Fibroblast of lung (primary cell): ENCODE results near the gene CHST10.

ENCODE experiments used
- EZH2 ChIP-seq: IDR thresholded peaks from 2 replicates; pipeline ENCODE4 v1.5.1; 2012; ENCODE audit warnings: low read length, control low read depth, mild to moderate bottlenecking; ENCODE audit errors: missing control alignments
- TF ChIP-seq, protein P1 (sequence below), 2 donors: IDR thresholded peaks in 1 of 2; conservative IDR thresholded peaks in 1 of 2; 1 replicate in 1 of 2; 2 replicates in 1 of 2; pipeline ENCODE4 v1.5.1; 2011 to 2012; ENCODE audit warnings: low read length in 2 of 2, control low read depth in 1 of 2, inconsistent platforms in 1 of 2, low read depth in 1 of 2, mild to moderate bottlenecking in 1 of 2

DNA sequence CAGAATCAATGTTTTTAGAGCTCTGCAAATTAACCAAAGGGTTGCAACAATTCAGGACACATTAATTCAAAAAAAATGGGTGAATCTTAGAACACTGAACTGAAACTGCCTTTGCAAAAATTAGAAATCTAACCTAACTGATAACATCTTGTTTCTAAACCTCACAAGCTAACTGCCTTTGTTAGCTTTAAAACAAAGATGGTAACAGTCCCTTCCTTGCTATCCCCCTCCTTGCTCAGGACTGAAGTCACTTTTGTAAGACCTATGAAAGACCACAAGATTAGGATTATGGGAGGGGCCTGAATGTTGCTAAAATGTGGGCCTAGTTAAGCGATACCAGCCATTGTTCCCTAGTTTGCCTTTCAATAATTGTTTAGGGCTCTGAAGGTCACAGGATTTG, 50.3 kb downstream of the CHST10 start:
- TF ChIP-seq, protein P1, sequence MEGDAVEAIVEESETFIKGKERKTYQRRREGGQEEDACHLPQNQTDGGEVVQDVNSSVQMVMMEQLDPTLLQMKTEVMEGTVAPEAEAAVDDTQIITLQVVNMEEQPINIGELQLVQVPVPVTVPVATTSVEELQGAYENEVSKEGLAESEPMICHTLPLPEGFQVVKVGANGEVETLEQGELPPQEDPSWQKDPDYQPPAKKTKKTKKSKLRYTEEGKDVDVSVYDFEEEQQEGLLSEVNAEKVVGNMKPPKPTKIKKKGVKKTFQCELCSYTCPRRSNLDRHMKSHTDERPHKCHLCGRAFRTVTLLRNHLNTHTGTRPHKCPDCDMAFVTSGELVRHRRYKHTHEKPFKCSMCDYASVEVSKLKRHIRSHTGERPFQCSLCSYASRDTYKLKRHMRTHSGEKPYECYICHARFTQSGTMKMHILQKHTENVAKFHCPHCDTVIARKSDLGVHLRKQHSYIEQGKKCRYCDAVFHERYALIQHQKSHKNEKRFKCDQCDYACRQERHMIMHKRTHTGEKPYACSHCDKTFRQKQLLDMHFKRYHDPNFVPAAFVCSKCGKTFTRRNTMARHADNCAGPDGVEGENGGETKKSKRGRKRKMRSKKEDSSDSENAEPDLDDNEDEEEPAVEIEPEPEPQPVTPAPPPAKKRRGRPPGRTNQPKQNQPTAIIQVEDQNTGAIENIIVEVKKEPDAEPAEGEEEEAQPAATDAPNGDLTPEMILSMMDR (conservative IDR thresholded peaks at IDR 0.05 in 1 of 2, IDR thresholded peaks at IDR 0.05 in 1 of 2; ENCODE audit: low read depth in 1 of 2, low read length in 2 of 2) = no peak
- TF ChIP-seq EZH2 = no peak
